ENCODE data around the gene CCNL1.

Gene CCNL1

GRCh38 chr3:157120071-157120892 lies 39.7 kb downstream of the CCNL1 start:
- Histone ChIP-seq H3K9ac (ENCODE audit: low read length) (no peak overlapping the region), H4K20me1 (ENCODE audit: insufficient read depth, low read length) (no peaks in the 10 kb centered on the region), H3K4me2 (ENCODE audit: low read depth, low read length) (no peak overlapping the region), H2AFZ (ENCODE audit: low read length) (no peak overlapping the region), H3F3A (ENCODE audit: insufficient read depth, low read length) (no peaks in the 10 kb centered on the region), H3K27ac (ENCODE audit: low read length) (no peak overlapping the region), H3K9me2 (replicated peaks; ENCODE audit: insufficient read depth, low read length) (no peaks in the 10 kb centered on the region), H3K36me3 (replicated peaks; ENCODE audit: insufficient read depth, low read length) (no peaks in the 10 kb centered on the region), H3K79me2 (ENCODE audit: low read length) (no peaks in the 10 kb centered on the region), H3K4me1 (ENCODE audit: low read length) (peaks cover 7% of the 10 kb centered on the region; the same call in 1 of the 2 replicates), H3K27me3 (replicated peaks; ENCODE audit: insufficient read depth, low read length) (no peaks in the 10 kb centered on the region), H3K4me3 (ENCODE audit: low read length) (no peak overlapping the region), H3K9me3 (replicated peaks; ENCODE audit: insufficient read depth, low read length) (no peaks in the 10 kb centered on the region)
- TF ChIP-seq EZH2phosphoT487 (IDR thresholded peaks at IDR 0.05; ENCODE audit: low read length): no peak
- no peak for TF ChIP-seq CTCF (IDR thresholded peaks at IDR 0.05; ENCODE audit: low read length)
- TF ChIP-seq EZH2 (optimal IDR thresholded peaks at IDR 0.05; ENCODE audit: low read depth, low read length): no peak
- DNase-seq: no peak

- peaks cover 7% of the 10 kb centered on the region; the same call in 1 of the 2 replicates for H3K4me1 ChIP-seq (ENCODE audit: low read length)
These were observed 40.5 kb downstream of the CCNL1 start for GRCh38 chr3:157119369-157119951.

GRCh38 chr3:157117875-157118654 lies 41.9 kb downstream of the CCNL1 start:
- Histone ChIP-seq H3K4me1 (ENCODE audit: low read length) (peaks cover 7% of the 10 kb centered on the region; the same call in 1 of the 2 replicates), H3K9me2 (replicated peaks; ENCODE audit: insufficient read depth, low read length) (no peaks in the 10 kb centered on the region), H3K4me2 (ENCODE audit: low read depth, low read length) (no peak overlapping the region), H2AFZ (ENCODE audit: low read length) (no peak overlapping the region), H3K79me2 (ENCODE audit: low read length) (no peaks in the 10 kb centered on the region), H4K20me1 (ENCODE audit: insufficient read depth, low read length) (no peaks in the 10 kb centered on the region), H3K27me3 (replicated peaks; ENCODE audit: insufficient read depth, low read length) (no peaks in the 10 kb centered on the region), H3K9ac (ENCODE audit: low read length) (no peak overlapping the region), H3K27ac (ENCODE audit: low read length) (no peak overlapping the region), H3F3A (ENCODE audit: insufficient read depth, low read length) (no peaks in the 10 kb centered on the region), H3K4me3 (ENCODE audit: low read length) (no peak overlapping the region), H3K9me3 (replicated peaks; ENCODE audit: insufficient read depth, low read length) (no peaks in the 10 kb centered on the region), H3K36me3 (replicated peaks; ENCODE audit: insufficient read depth, low read length) (no peaks in the 10 kb centered on the region)
- TF ChIP-seq EZH2phosphoT487 (IDR thresholded peaks at IDR 0.05; ENCODE audit: low read length) (no peak), EZH2 (optimal IDR thresholded peaks at IDR 0.05; ENCODE audit: low read depth, low read length) (no peak), CTCF (IDR thresholded peaks at IDR 0.05; ENCODE audit: low read length) (no peak)
- DNase-seq: no peak

More at GRCh38 chr3:157119369-157119951, 40.5 kb downstream of the CCNL1 start:
- no peaks in the 10 kb centered on the region for H4K20me1 ChIP-seq (ENCODE audit: insufficient read depth, low read length)
- H2AFZ ChIP-seq (ENCODE audit: low read length): no peak overlapping the region
- H3K9me2 ChIP-seq (replicated peaks; ENCODE audit: insufficient read depth, low read length): no peaks in the 10 kb centered on the region
- no peak overlapping the region for H3K4me2 ChIP-seq (ENCODE audit: low read depth, low read length)
- no peaks in the 10 kb centered on the region for H3K79me2 ChIP-seq (ENCODE audit: low read length)
- no peaks in the 10 kb centered on the region for H3K36me3 ChIP-seq (replicated peaks; ENCODE audit: insufficient read depth, low read length)
- no peak overlapping the region for H3K9ac ChIP-seq (ENCODE audit: low read length)
- H3K9me3 ChIP-seq (replicated peaks; ENCODE audit: insufficient read depth, low read length): no peaks in the 10 kb centered on the region
- DNase-seq: no peak
- no peak overlapping the region for H3K27ac ChIP-seq (ENCODE audit: low read length)
- H3K4me3 ChIP-seq (ENCODE audit: low read length): no peak overlapping the region
- TF ChIP-seq CTCF (IDR thresholded peaks at IDR 0.05; ENCODE audit: low read length) (no peak), EZH2 (optimal IDR thresholded peaks at IDR 0.05; ENCODE audit: low read depth, low read length) (no peak), EZH2phosphoT487 (IDR thresholded peaks at IDR 0.05; ENCODE audit: low read length) (no peak)
- H3F3A ChIP-seq (ENCODE audit: insufficient read depth, low read length): no peaks in the 10 kb centered on the region
- H3K27me3 ChIP-seq (replicated peaks; ENCODE audit: insufficient read depth, low read length): no peaks in the 10 kb centered on the region
